ENCODE results near the gene CD83. TPM values are rescaled to one million over a fixed set of nuclear protein-coding genes. Genes with fewer than 3 reads are reported as not detected.

The CD83 gene
- total RNA-seq, 1 donor from 2014 or later: 0.11 TPM

DNA sequence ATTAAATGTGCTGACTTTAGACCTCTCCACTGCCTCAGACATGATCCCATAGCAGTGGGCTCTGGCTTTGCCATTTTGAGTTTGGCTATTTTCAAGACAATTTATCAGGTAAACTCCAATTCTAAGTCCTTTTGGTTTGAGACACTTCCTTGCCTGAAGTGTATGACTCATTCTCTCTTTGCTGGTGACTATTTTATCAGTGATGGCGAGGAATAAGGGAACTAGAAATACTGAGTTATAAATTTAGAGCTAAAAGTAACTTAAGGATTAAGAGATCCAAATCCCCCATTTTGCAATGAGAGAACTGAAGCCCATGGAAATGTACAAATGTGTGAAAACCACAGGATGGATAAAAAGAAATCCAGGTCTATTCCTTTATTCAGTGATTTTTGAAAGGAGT, 30.9 kb upstream of the CD83 start:
- Histone ChIP-seq H3K36me3 (no peaks in the 10 kb centered on the region), H3K9me3 (no peaks in the 10 kb centered on the region), H3K27ac (no peak overlapping the region), H3K27me3 (no peaks in the 10 kb centered on the region), H3K4me1 (no peaks in the 10 kb centered on the region), H3K4me3 (no peak overlapping the region)
- no peak for DNase-seq (ENCODE audit: low spot score in 2 of 2)
- TF ChIP-seq, protein P1, sequence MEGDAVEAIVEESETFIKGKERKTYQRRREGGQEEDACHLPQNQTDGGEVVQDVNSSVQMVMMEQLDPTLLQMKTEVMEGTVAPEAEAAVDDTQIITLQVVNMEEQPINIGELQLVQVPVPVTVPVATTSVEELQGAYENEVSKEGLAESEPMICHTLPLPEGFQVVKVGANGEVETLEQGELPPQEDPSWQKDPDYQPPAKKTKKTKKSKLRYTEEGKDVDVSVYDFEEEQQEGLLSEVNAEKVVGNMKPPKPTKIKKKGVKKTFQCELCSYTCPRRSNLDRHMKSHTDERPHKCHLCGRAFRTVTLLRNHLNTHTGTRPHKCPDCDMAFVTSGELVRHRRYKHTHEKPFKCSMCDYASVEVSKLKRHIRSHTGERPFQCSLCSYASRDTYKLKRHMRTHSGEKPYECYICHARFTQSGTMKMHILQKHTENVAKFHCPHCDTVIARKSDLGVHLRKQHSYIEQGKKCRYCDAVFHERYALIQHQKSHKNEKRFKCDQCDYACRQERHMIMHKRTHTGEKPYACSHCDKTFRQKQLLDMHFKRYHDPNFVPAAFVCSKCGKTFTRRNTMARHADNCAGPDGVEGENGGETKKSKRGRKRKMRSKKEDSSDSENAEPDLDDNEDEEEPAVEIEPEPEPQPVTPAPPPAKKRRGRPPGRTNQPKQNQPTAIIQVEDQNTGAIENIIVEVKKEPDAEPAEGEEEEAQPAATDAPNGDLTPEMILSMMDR (IDR thresholded peaks at IDR 0.05): no peak
- intact Hi-C loops (cut with DNase I): no loop called here

DNA sequence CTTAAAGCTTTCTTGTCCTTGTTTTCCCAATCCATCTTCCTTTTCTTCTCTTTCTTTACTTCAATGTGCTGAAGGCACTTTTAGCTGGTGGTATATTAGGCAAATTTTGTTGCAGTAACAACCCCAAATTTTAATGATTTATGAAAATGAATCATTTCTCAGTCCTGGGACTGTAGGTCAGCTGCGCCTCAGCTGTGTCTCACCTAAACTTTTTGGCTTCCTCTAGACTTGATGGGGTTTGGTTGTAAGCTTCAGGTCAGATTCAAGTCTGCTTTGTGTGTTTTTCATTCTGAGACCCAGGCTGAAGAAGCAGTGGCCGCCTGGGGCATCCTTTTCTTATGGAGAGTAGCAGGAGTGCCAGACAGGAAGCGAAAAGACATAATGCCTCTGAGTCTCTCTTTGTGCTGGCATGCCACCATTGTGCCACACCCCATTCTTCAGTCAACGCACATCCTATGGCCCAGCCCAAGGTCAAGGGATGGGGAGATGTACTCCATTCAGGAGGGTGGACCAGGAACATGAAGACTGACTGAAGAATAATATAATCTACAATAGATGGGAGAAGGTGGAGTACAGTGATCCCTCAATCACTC, 28.9 kb upstream of the CD83 start:
- Histone ChIP-seq H3K4me3 (no peak overlapping the region), H3K36me3 (no peaks in the 10 kb centered on the region), H3K4me1 (no peaks in the 10 kb centered on the region), H3K27ac (no peak overlapping the region), H3K9me3 (no peaks in the 10 kb centered on the region), H3K27me3 (no peaks in the 10 kb centered on the region)
- TF ChIP-seq, protein P1 (IDR thresholded peaks at IDR 0.05): no peak
- intact Hi-C loops (cut with DNase I): no loop called here
- no peak for DNase-seq (ENCODE audit: low spot score in 2 of 2)

DNA sequence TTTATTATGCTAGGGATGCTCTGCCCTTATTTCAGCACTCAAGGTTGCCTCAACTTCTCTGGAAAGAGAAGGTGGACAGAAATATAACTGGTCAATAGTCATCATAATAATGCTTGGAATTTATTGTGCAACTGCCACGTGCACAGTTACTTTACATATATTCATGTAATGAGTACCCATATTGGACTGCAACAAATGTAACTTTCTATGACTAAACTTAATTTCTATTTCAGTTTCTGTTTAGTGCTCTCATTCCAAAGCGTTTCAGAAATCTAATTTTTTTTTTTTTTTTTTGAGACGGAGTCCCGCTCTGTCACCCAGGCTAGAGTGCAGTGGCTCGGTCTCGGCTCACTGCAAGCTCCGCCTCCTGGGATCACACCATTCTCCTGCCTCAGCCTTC, 28.3 kb upstream of the CD83 start:
- DNase-seq (ENCODE audit: low spot score in 2 of 2): no peak
- H3K9me3 ChIP-seq: no peaks in the 10 kb centered on the region
- H3K36me3 ChIP-seq: no peaks in the 10 kb centered on the region
- H3K4me1 ChIP-seq: no peaks in the 10 kb centered on the region
- TF ChIP-seq, protein P1 (IDR thresholded peaks at IDR 0.05): no peak
- intact Hi-C loops (cut with DNase I): no loop called here
- no peak overlapping the region for H3K4me3 ChIP-seq
- no peaks in the 10 kb centered on the region for H3K27me3 ChIP-seq
- no peak overlapping the region for H3K27ac ChIP-seq

DNA sequence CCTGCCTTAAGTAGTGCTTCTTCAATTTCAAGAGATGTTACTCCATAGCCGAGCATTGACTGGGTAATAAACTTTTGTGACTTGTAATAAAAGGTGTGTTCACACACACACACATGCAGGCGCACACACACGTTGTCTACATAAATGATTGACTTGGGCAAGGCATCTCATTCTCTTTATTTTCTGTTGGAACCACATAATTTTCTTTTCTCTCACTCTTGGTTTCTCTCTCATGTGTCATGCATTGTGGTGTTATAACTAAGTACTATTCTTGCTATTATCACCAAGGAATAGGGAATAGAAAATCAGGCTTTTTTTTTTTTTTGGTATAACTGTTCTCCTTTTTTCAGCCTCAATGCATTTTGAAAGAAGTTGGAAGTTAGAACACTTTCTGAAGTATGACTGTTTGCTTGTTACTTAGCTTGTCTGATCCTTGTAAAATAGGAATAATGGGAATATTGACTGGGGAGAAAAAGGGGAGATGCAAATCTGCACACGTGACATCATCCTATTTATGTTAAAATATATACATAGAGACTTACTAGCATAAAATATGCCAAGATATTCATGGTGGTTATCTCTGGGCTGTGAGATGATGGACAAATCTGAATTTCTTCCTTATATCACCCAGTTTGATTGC, 26.1 kb upstream of the CD83 start:
- Histone ChIP-seq H3K9me3 (no peaks in the 10 kb centered on the region), H3K36me3 (no peaks in the 10 kb centered on the region), H3K4me3 (no peak overlapping the region), H3K4me1 (no peaks in the 10 kb centered on the region), H3K27me3 (no peaks in the 10 kb centered on the region), H3K27ac (no peak overlapping the region)
- TF ChIP-seq, protein P1 (IDR thresholded peaks at IDR 0.05): no peak
- intact Hi-C loops (cut with DNase I): no loop called here
- no peak for DNase-seq (ENCODE audit: low spot score in 2 of 2)

DNA sequence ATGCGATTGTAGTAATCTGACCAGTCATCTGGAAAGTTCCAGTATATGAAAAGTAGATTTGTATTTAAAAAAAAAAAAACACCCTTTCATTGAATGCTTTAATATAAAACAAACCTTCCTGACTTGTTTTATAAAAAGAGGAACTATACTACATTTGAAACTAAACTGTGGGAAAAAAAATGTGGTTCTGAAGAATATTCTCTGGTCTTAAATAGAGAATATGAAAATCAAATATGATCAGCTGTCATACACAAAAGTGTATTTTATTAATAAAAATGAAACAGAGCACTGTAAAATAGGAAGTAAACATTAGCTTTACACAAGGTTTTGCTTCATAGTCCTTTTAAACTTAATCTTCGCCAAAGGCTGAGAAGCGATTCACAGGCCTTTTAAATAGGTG, 25.3 kb upstream of the CD83 start:
- Histone ChIP-seq H3K27me3 (no peaks in the 10 kb centered on the region), H3K4me3 (no peak overlapping the region), H3K36me3 (no peaks in the 10 kb centered on the region), H3K27ac (no peak overlapping the region), H3K4me1 (no peaks in the 10 kb centered on the region), H3K9me3 (no peaks in the 10 kb centered on the region)
- TF ChIP-seq, protein P1 (IDR thresholded peaks at IDR 0.05): no peak
- no peak for DNase-seq (ENCODE audit: low spot score in 2 of 2)
- intact Hi-C loops (cut with DNase I): no loop called here

All from ascending aorta (tissue), 2 donors.